Ovary (tissue), 3 donors: ENCODE measurements around the gene KCTD16.

ENCODE experiments used
- EP300 ChIP-seq: sonication (generic); formaldehyde crosslinking; IDR thresholded peaks from one replicate; pipeline ENCODE4 v1.6.1; 2017; ENCODE audit warnings: antibody characterized with exemption
- POLR2A ChIP-seq: fragments of 450-650 bp; IDR thresholded peaks from one replicate; pipeline ENCODE4 v1.6.1; 2017; ENCODE audit warnings: antibody characterized with exemption, mild to moderate bottlenecking, moderate library complexity
- TF ChIP-seq, protein P1 (sequence below), 3 donors: fragments of 450-650 bp in 2 of 3; fragments of 200-600 bp in 1 of 3; IDR thresholded peaks; one replicate each; pipeline versions ENCODE4 v1.5.1 to v1.8.0; 2016 to 2022; ENCODE audit warnings: antibody characterized with exemption in 3 of 3, mild to moderate bottlenecking in 1 of 3
- donor health status: DM: no; HTN: no; CAD: no.

DNA sequence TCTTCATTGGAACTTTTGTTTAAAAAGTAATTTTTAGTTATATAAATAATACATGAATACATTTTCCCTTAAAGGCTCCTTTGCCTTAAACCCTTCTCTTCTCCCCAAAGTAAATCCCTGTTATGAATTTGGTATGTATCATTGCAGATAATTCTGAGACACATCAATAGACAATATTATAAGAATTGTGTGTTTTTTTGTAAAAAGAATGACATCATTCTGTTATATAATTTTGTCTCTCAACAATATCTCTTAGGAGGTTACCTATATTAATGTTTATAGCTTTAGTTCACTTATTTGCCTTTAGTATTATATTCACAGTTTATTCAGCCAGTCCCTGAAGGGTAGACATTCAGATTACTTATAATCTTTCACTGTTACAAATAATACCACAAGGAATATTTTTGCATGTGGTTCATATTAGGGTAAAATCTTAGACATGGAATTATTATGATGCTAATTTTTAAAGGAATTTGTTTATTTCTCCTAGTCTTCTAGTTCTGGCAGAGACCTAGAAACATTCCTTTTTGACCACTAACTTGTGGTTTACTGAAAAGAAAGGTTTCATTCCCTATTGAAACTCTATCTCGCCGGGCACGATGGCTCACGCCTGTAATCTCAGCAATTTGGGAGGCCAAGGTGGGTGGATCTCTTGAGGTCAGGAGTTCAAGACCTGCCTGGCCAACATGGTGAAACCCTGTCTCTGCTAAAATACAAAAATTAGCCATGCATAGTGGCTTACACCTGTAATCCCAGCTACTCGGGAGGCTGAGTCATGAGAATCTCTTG is 105.6 kb downstream of the KCTD16 start:
- TF ChIP-seq, protein P1, sequence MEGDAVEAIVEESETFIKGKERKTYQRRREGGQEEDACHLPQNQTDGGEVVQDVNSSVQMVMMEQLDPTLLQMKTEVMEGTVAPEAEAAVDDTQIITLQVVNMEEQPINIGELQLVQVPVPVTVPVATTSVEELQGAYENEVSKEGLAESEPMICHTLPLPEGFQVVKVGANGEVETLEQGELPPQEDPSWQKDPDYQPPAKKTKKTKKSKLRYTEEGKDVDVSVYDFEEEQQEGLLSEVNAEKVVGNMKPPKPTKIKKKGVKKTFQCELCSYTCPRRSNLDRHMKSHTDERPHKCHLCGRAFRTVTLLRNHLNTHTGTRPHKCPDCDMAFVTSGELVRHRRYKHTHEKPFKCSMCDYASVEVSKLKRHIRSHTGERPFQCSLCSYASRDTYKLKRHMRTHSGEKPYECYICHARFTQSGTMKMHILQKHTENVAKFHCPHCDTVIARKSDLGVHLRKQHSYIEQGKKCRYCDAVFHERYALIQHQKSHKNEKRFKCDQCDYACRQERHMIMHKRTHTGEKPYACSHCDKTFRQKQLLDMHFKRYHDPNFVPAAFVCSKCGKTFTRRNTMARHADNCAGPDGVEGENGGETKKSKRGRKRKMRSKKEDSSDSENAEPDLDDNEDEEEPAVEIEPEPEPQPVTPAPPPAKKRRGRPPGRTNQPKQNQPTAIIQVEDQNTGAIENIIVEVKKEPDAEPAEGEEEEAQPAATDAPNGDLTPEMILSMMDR (IDR thresholded peaks at IDR 0.05): no peak
- TF ChIP-seq POLR2A (no peak), EP300 (no peak)
